ENCODE measurements around the gene DHRS4L2. TPM values are rescaled to one million over a fixed set of nuclear protein-coding genes. Genes with fewer than 3 reads are reported as not detected.
"Not testable (repeated sequence)": the region's sequence is repeated elsewhere in the genome, so short reads cannot be mapped to it uniquely, and the experiment has no call there.

The DHRS4L2 gene
- total RNA-seq, 1 donor from 2014 or later: 17.9 TPM

GRCh38 chr14:23950411-23951135, 38.2 kb upstream of the DHRS4L2 start:
- ATAC-seq (ENCODE audit: low read depth) (no peak), DNase-seq (no peak)
- Mint-ChIP-seq H3K4me3 (no peak overlapping the region), H3K4me1 (peaks cover 33% of the 10 kb centered on the region), H3K27me3 (no peaks in the 10 kb centered on the region), H3K9me3 (no peaks in the 10 kb centered on the region), H3K27ac (no peak overlapping the region), H3K36me3 (ENCODE audit: low read depth) (peaks cover 6% of the 10 kb centered on the region)
- POLR2A ChIA-PET: no interaction called here
- intact Hi-C loops (cut with micrococcal nuclease): loop anchor here (10.0 kb wide), 2 partner anchors 494 to 626 kb away; partner anchors contain the start of genes PABPN1 and SDR39U1
- CTCF ChIA-PET: interaction anchor here (1.5 kb wide), 1 partner anchor 362 kb away, joined by 3 read pairs; no protein-coding TSS in a partner anchor
- TF ChIP-seq CTCF (IDR thresholded peaks at IDR 0.05): no peak

- DNase-seq; ATAC-seq (ENCODE audit: low read depth); H3K27me3 Mint-ChIP-seq; H3K4me3 Mint-ChIP-seq; POLR2A ChIA-PET; H3K9me3 Mint-ChIP-seq; H3K27ac Mint-ChIP-seq: not testable (repeated sequence)
- peaks cover 33% of the 10 kb centered on the region for H3K4me1 Mint-ChIP-seq
- intact Hi-C loops (cut with micrococcal nuclease): loop anchor here (10.0 kb wide), 2 partner anchors 494 to 626 kb away; partner anchors contain the start of genes PABPN1 and SDR39U1
- peaks cover 11% of the 10 kb centered on the region for H3K36me3 Mint-ChIP-seq (ENCODE audit: low read depth)
- CTCF ChIA-PET: interaction anchor here (1.5 kb wide), 1 partner anchor 362 kb away, joined by 3 read pairs; no protein-coding TSS in a partner anchor
Observed at GRCh38 chr14:23951136-23951466, 37.6 kb upstream of the DHRS4L2 start.

GRCh38 chr14:23951590-23952201, 37.0 kb upstream of the DHRS4L2 start:
- DNase-seq (no peak), ATAC-seq (ENCODE audit: low read depth) (no peak)
- H3K9me3 Mint-ChIP-seq: no peaks in the 10 kb centered on the region
- intact Hi-C loops (cut with micrococcal nuclease): loop anchor here (10.0 kb wide), 2 partner anchors 493 to 627 kb away; partner anchors contain the start of genes PABPN1 and SDR39U1
- H3K36me3 Mint-ChIP-seq (ENCODE audit: low read depth): peaks cover 15% of the 10 kb centered on the region
- ChIA-PET CTCF (no interaction called here), POLR2A (no interaction called here)
- no peak for TF ChIP-seq CTCF (IDR thresholded peaks at IDR 0.05)
- H3K27me3 Mint-ChIP-seq: no peaks in the 10 kb centered on the region
- no peak overlapping the region for H3K4me3 Mint-ChIP-seq
- H3K27ac Mint-ChIP-seq: no peak overlapping the region
- peaks cover 33% of the 10 kb centered on the region for H3K4me1 Mint-ChIP-seq

GRCh38 chr14:23953116-23953463, 35.6 kb upstream of the DHRS4L2 start:
- intact Hi-C loops (cut with micrococcal nuclease): loop anchor here (10.0 kb wide), 2 partner anchors 492 to 628 kb away; partner anchors contain the start of genes PABPN1 and SDR39U1
- not testable (repeated sequence) for DNase-seq; ATAC-seq (ENCODE audit: low read depth); H3K9me3 Mint-ChIP-seq; H3K27me3 Mint-ChIP-seq
- H3K27ac Mint-ChIP-seq: peak overlapping the region; percentile 88
- peaks cover 21% of the 10 kb centered on the region for H3K36me3 Mint-ChIP-seq (ENCODE audit: low read depth)
- peak overlapping the region; percentile 97 for H3K4me3 Mint-ChIP-seq
- ChIA-PET CTCF (interaction anchor here (1.0 kb wide), 1 partner anchor 318 kb away, joined by 3 read pairs; no protein-coding TSS in a partner anchor), POLR2A (interaction anchor here (1.2 to 1.6 kb wide), 2 partner anchors 141 to 364 kb away, joined by 4 read pairs; partner anchors contain the start of gene PCK2)
- peaks cover 28% of the 10 kb centered on the region for H3K4me1 Mint-ChIP-seq

DNA sequence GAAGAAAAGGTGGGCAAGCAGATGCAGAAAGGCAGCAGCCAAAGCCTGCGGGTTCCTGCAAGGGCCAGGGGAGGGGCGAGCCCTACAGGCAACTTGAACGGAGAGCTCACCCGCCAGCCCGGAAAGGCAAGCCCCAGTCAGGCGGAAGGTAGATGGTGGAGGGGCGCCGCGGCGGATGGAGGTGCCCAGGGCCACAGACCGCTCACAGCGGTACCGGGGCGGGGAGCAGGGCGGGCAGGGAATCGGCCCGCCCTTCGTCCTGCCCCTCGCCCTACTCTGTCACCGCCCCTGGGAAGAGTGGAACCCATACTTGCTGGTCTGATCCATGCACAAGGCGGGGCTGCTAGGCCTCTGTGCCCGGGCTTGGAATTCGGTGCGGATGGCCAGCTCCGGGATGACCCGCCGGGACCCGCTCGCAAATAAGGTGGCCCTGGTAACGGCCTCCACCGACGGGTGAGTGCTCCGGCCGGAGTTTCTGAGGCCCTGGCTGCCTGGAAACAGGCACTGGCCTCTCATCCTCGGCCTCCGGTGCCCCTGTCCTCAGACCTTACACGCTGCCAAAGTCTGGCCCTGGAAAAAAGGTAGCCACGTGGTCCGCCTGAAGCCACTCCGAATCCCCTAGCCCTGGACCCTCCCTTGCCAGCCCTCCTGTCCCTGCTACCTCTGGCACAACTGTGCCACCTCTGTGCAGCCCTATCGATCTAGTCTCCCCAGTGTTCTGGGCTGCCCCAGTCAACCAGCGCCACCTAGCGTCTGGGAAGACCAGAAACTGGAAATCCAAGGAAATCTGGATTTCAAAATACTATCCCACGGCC, 35.1 kb upstream of the DHRS4L2 start, which contains the start of gene DHRS4:
TSS of gene DHRS4 (plus strand) at position 307 of the 815 bp plus-strand sequence. CDS start at position 326, 19 bp downstream.
- peaks cover 23% of the 10 kb centered on the region for H3K36me3 Mint-ChIP-seq (ENCODE audit: low read depth)
- ChIA-PET CTCF (interaction anchor here (1.0 kb wide), 1 partner anchor 319 kb away, joined by 3 read pairs; no protein-coding TSS in a partner anchor), POLR2A (interaction anchor here (1.2 to 1.6 kb wide), 2 partner anchors 140 to 365 kb away, joined by 4 read pairs; partner anchors contain the start of gene PCK2)
- no peaks in the 10 kb centered on the region for H3K9me3 Mint-ChIP-seq
- ATAC-seq (ENCODE audit: low read depth) (peak; percentile 95), DNase-seq (peak; percentile 69)
- intact Hi-C loops (cut with micrococcal nuclease): loop anchor here (1.0 to 10.0 kb wide), 6 partner anchors 24 to 629 kb away; partner anchors contain the start of genes PABPN1 and SDR39U1
- peak; percentile 62 for TF ChIP-seq CTCF (IDR thresholded peaks at IDR 0.05)
- H3K4me1 Mint-ChIP-seq: peaks cover 28% of the 10 kb centered on the region
- H3K27ac Mint-ChIP-seq: peak within 1 kb of the TSS; percentile 88
- H3K4me3 Mint-ChIP-seq: peak within 1 kb of the TSS; percentile 97
- no peaks in the 10 kb centered on the region for H3K27me3 Mint-ChIP-seq

DNA sequence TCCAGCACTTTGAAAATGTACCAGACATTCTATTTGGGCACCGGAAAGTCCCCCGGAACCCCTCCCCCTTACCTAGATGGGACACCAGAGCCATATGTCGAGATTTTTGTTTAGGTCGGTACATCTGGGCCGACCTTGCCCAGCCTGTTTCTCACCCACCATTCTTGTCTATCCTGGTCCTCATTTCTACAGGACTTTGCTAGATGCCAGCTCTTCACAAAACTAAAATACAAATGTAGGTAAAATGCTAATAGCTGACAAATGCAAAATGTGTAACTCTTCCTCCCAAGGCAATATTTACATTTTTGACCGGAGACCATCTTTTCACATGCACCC, 34.5 kb upstream of the DHRS4L2 start:
- POLR2A ChIA-PET: interaction anchor here (1.6 kb wide), 1 partner anchor 365 kb away, joined by 4 read pairs; no protein-coding TSS in a partner anchor
- ATAC-seq (ENCODE audit: low read depth); DNase-seq; H3K27me3 Mint-ChIP-seq; H3K9me3 Mint-ChIP-seq; CTCF ChIA-PET: not testable (repeated sequence)
- intact Hi-C loops (cut with micrococcal nuclease): loop anchor here (1.0 to 10.0 kb wide), 6 partner anchors 25 to 629 kb away; partner anchors contain the start of genes PABPN1 and SDR39U1
- Mint-ChIP-seq H3K4me3 (peak overlapping the region; percentile 97), H3K4me1 (peaks cover 28% of the 10 kb centered on the region), H3K36me3 (ENCODE audit: low read depth) (peaks cover 23% of the 10 kb centered on the region), H3K27ac (peak overlapping the region; percentile 88)

DNA sequence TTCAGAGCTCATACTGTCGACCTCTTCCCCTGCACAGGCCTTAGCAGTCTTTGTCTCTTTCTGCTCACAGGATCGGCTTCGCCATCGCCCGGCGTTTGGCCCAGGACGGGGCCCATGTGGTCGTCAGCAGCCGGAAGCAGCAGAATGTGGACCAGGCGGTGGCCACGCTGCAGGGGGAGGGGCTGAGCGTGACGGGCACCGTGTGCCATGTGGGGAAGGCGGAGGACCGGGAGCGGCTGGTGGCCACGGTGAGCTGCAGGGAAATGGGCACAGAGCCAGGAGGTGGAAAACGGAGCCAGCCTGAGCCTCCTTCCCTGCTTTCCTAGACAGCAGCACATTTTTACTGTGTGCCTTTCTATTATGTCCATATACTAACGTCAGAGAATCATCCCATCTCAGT, 33.8 kb upstream of the DHRS4L2 start:
- CTCF ChIA-PET; H3K27me3 Mint-ChIP-seq; POLR2A ChIA-PET; ATAC-seq (ENCODE audit: low read depth); H3K27ac Mint-ChIP-seq; H3K4me3 Mint-ChIP-seq; DNase-seq; H3K9me3 Mint-ChIP-seq: not testable (repeated sequence)
- Mint-ChIP-seq H3K36me3 (ENCODE audit: low read depth) (peaks cover 24% of the 10 kb centered on the region), H3K4me1 (peaks cover 28% of the 10 kb centered on the region)
- intact Hi-C loops (cut with micrococcal nuclease): loop anchor here (1.0 to 10.0 kb wide), 6 partner anchors 26 to 630 kb away; partner anchors contain the start of genes PABPN1 and SDR39U1

DNA sequence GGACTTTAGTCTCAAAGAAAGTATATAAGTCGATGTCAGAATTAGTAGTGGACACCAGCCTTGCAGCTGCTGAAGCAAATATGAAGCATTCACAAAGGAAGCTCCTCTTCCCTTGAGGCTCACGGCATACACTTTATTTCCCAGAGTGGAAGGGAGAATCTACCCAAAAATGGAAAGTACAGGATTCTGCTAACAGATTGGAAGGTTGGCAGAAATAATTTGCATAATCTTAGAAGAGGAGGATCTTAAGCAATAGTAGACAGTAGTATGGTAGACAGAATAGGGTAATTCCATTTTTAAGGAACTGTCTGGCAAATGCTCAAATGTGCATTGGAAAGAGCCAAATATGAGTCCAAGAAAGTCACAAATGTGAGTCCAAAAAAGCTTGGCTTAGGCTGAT, 32.9 kb upstream of the DHRS4L2 start:
- DNase-seq; H3K27me3 Mint-ChIP-seq; H3K4me3 Mint-ChIP-seq; POLR2A ChIA-PET; ATAC-seq (ENCODE audit: low read depth); H3K27ac Mint-ChIP-seq; CTCF ChIA-PET; H3K9me3 Mint-ChIP-seq: not testable (repeated sequence)
- H3K4me1 Mint-ChIP-seq: peaks cover 27% of the 10 kb centered on the region
- H3K36me3 Mint-ChIP-seq (ENCODE audit: low read depth): peaks cover 25% of the 10 kb centered on the region
- intact Hi-C loops (cut with micrococcal nuclease): loop anchor here (10.0 kb wide), 2 partner anchors 489 to 631 kb away; partner anchors contain the start of genes PABPN1 and SDR39U1
